Stomach (tissue), 4 donors: Measurements from ENCODE around the gene PSEN2.
"Not testable (repeated sequence)": the region's sequence is repeated elsewhere in the genome, so short reads cannot be mapped to it uniquely, and the experiment has no call there.

Experiments used
- POLR2A ChIP-seq, 4 donors: fragments of 450-650 bp; IDR thresholded peaks; one replicate each; pipeline ENCODE4 v1.6.1; 2016; ENCODE audit warnings: antibody characterized with exemption in 4 of 4, control low read depth in 2 of 4, mild to moderate bottlenecking in 1 of 4, moderate library complexity in 1 of 4
- TF ChIP-seq, protein P1 (sequence below), 7 experiments: fragments of 450-650 bp in 4 of 7; fragments of 200-600 bp in 3 of 7; sonication (generic) in 3 of 7; IDR thresholded peaks; one replicate each; pipeline ENCODE4 v1.5.1; 2016 to 2019; ENCODE audit warnings: antibody characterized with exemption in 7 of 7, control low read depth in 2 of 7, mild to moderate bottlenecking in 1 of 7

DNA sequence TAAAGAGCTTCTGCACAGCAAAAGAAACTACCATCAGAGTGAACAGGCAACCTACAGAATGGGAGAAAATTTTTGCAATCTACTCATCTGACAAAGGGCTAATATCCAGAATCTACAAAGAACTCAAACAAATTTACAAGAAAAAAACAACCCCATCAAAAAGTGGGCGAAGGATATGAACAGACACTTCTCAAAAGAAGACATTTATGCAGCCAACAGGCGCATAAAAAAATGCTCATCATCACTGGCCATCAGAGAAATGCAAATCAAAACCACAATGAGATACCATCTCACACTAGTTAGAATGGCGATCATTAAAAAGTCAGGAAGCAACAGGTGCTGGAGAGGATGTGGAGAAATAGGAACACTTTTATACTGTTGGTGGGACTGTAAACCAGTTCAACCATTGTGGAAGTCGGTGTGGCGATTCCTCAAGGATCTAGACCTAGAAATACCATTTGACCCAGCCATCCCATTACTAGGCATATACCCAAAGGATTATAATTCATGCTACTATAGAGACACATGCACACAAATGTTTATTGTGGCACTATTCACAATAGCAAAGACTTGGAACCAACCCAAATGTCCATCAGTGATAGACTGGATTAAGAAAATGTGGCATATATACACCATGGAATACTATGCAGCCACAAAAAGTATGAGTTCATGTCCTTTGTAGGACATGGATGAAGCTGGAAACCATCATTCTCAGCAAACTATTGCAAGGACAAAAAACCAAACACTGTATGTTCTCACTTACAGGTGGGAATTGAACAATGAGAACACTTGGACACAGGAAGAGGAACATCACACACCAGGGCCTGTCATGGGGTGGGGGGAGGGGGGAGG lies 59.1 kb downstream of the PSEN2 start:
- TF ChIP-seq, protein P1, sequence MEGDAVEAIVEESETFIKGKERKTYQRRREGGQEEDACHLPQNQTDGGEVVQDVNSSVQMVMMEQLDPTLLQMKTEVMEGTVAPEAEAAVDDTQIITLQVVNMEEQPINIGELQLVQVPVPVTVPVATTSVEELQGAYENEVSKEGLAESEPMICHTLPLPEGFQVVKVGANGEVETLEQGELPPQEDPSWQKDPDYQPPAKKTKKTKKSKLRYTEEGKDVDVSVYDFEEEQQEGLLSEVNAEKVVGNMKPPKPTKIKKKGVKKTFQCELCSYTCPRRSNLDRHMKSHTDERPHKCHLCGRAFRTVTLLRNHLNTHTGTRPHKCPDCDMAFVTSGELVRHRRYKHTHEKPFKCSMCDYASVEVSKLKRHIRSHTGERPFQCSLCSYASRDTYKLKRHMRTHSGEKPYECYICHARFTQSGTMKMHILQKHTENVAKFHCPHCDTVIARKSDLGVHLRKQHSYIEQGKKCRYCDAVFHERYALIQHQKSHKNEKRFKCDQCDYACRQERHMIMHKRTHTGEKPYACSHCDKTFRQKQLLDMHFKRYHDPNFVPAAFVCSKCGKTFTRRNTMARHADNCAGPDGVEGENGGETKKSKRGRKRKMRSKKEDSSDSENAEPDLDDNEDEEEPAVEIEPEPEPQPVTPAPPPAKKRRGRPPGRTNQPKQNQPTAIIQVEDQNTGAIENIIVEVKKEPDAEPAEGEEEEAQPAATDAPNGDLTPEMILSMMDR (IDR thresholded peaks at IDR 0.05): not testable (repeated sequence)
- not testable (repeated sequence) for TF ChIP-seq POLR2A (IDR thresholded peaks at IDR 0.05)
